22Rv1 (cell line): ENCODE measurements around the gene PLAA.

Source experiments
- H3K27ac ChIP-seq: fragments of 450-650 bp; 2 replicates; pipeline ENCODE4 v1.5.1; 2017
- ZFX ChIP-seq: fragments of 450-650 bp; IDR thresholded peaks from 2 replicates; pipeline ENCODE4 v1.6.1; 2017; ENCODE audit warnings: antibody characterized with exemption, borderline replicate concordance
- TF ChIP-seq, protein P1 (sequence below): fragments of 450-650 bp; IDR thresholded peaks from 2 replicates; pipeline ENCODE4 v1.5.1; 2017; ENCODE audit warnings: mild to moderate bottlenecking

Gene PLAA

DNA sequence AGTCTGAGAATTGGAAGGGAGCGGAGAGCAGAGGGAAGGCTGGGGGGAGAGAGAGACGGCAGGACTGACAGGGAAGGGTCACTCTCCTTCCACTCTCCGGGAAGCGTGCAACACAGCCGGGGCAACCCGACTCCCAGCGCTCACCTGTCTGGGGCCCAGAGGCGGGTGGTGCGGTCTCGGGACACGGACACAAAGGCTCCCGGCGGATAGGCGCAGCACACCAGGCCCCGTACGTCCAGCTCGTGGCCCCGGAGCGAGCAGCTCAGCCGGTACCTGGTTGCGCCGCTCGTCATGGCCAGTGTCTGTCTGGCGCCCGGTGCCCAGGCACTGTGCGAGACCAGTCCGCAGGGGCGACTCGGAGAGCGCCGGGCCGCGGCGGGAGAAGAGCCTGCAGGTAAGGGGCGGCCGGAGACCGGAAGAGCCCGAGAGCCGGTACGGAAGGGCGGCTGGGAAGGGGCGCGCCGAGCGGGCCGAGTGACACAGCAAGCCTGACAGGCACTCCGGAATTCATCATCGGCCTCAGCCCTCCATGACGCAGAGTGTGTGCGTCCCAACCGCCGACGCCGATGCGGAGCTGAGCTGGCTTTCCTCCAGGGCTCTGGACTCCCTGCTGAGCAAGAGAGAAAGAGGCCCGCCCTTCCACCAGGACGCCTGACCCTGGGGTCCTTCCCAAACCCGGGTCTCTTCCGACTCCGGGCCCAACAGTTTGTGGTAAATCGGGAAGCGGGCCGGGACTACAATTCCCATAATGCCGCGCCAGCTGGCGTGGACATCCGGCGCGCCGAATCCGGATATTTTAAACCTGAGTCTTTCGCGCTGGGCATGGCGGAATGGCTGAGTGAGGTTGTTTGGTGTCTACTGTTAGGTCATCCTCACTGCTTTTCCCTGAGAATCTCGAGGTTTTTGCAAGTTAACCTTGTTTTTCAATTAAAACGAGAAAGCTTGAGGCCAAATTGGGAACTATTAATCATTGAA, at the start of gene PLAA:
Gene PLAA, minus strand, starts transcription at position 490 of the 975 bp plus-strand sequence. Its CDS starts 197 bp downstream, at position 293.
- H3K27ac ChIP-seq, result peak within 1 kb of the TSS; percentile 91
- TF ChIP-seq, protein P1, sequence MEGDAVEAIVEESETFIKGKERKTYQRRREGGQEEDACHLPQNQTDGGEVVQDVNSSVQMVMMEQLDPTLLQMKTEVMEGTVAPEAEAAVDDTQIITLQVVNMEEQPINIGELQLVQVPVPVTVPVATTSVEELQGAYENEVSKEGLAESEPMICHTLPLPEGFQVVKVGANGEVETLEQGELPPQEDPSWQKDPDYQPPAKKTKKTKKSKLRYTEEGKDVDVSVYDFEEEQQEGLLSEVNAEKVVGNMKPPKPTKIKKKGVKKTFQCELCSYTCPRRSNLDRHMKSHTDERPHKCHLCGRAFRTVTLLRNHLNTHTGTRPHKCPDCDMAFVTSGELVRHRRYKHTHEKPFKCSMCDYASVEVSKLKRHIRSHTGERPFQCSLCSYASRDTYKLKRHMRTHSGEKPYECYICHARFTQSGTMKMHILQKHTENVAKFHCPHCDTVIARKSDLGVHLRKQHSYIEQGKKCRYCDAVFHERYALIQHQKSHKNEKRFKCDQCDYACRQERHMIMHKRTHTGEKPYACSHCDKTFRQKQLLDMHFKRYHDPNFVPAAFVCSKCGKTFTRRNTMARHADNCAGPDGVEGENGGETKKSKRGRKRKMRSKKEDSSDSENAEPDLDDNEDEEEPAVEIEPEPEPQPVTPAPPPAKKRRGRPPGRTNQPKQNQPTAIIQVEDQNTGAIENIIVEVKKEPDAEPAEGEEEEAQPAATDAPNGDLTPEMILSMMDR, result peak; percentile 17
- TF ChIP-seq ZFX, result no peak

- TF ChIP-seq, protein P1, result no peak
- TF ChIP-seq ZFX, result no peak
- H3K27ac ChIP-seq, result no peak overlapping the region
Observed at GRCh38 chr9:26995810-26996209, 48.8 kb upstream of the PLAA start.

GRCh38 chr9:26983340-26983739, 36.3 kb upstream of the PLAA start:
- H3K27ac ChIP-seq, result no peak overlapping the region

GRCh38 chr9:26975728-26976707, 29.0 kb upstream of the PLAA start:
- no peak for TF ChIP-seq ZFX
- TF ChIP-seq, protein P1, result peak; percentile 39
- no peak overlapping the region for H3K27ac ChIP-seq

More at GRCh38 chr9:26983340-26983739, 36.3 kb upstream of the PLAA start:
- TF ChIP-seq, protein P1, result no peak
- TF ChIP-seq ZFX, result no peak

GRCh38 chr9:26974927-26975326, 27.9 kb upstream of the PLAA start:
- TF ChIP-seq ZFX, result no peak
- TF ChIP-seq, protein P1, result no peak

GRCh38 chr9:26973989-26974388, 26.9 kb upstream of the PLAA start:
- no peak for TF ChIP-seq ZFX
- TF ChIP-seq, protein P1, result no peak
- H3K27ac ChIP-seq, result no peak overlapping the region

More at GRCh38 chr9:26974927-26975326, 27.9 kb upstream of the PLAA start:
- H3K27ac ChIP-seq, result no peak overlapping the region
